Skeletal muscle cell (primary cell): ENCODE measurements around the gene PIGQ.

Source experiments
- DNase-seq: peaks from one replicate; pipeline ENCODE4 v3.0.0-alpha.2; 2010; ENCODE audit warnings: low read depth
- H3K4me3 ChIP-seq: 2 replicates; pipeline ENCODE4 v1.5.1; 2011; ENCODE audit warnings: low read depth, mild to moderate bottlenecking, control low read depth, low read length, moderate library complexity

PIGQ gene

GRCh38 chr16:553601-554296 is 16.0 kb upstream of the PIGQ start:
- no peak for DNase-seq
- no peak overlapping the region for H3K4me3 ChIP-seq

GRCh38 chr16:554297-554621 is 15.5 kb upstream of the PIGQ start:
- DNase-seq = no peak
- H3K4me3 ChIP-seq = no peak overlapping the region

- no peak for DNase-seq
- H3K4me3 ChIP-seq = no peak overlapping the region
These were observed 15.0 kb upstream of the PIGQ start for GRCh38 chr16:554640-555365.

GRCh38 chr16:555528-556473 is 14.0 kb upstream of the PIGQ start:
- H3K4me3 ChIP-seq = no peak overlapping the region
- no peak for DNase-seq

GRCh38 chr16:556474-557173 is 13.1 kb upstream of the PIGQ start:
- DNase-seq = no peak
- no peak overlapping the region for H3K4me3 ChIP-seq

GRCh38 chr16:557463-558297 is 12.1 kb upstream of the PIGQ start:
- no peak for DNase-seq
- H3K4me3 ChIP-seq = no peak overlapping the region

GRCh38 chr16:558298-559020 is 11.3 kb upstream of the PIGQ start:
- no peak overlapping the region for H3K4me3 ChIP-seq

GRCh38 chr16:559021-559380 is 10.8 kb upstream of the PIGQ start:
- no peak overlapping the region for H3K4me3 ChIP-seq
- no peak for DNase-seq

More at GRCh38 chr16:558298-559020, 11.3 kb upstream of the PIGQ start:
- no peak for DNase-seq

- no peak overlapping the region for H3K4me3 ChIP-seq
- no peak for DNase-seq
These were observed 10.2 kb upstream of the PIGQ start for GRCh38 chr16:559411-560203.

- H3K4me3 ChIP-seq = no peak within 1 kb of the TSS
- DNase-seq = no peak
These were observed 9.5 kb upstream of the PIGQ start, which contains the start of gene PRR35 for GRCh38 chr16:560204-560700. Gene PRR35, plus strand, starts transcription at chr16:560394. Its CDS starts 2,901 bp downstream, at chr16:563295.

GRCh38 chr16:560701-561412 is 8.9 kb upstream of the PIGQ start:
- H3K4me3 ChIP-seq = no peak overlapping the region

GRCh38 chr16:561413-561794 is 8.4 kb upstream of the PIGQ start:
- no peak for DNase-seq
- no peak overlapping the region for H3K4me3 ChIP-seq

More at GRCh38 chr16:560701-561412, 8.9 kb upstream of the PIGQ start:
- DNase-seq = no peak

- no peak for DNase-seq
These were observed 7.5 kb upstream of the PIGQ start for GRCh38 chr16:561957-562938.

GRCh38 chr16:563072-563644 is 6.6 kb upstream of the PIGQ start:
- DNase-seq = no peak
- no peak overlapping the region for H3K4me3 ChIP-seq

More at GRCh38 chr16:561957-562938, 7.5 kb upstream of the PIGQ start:
- no peak overlapping the region for H3K4me3 ChIP-seq
